ENCODE measurements around the gene KRTAP9-2. TPM values are rescaled to one million over a fixed set of nuclear protein-coding genes. Genes with fewer than 3 reads are reported as not detected.
"Not testable (repeated sequence)": the region's sequence is repeated elsewhere in the genome, so short reads cannot be mapped to it uniquely, and the experiment has no call there.

The KRTAP9-2 gene
- total RNA-seq, 1 donor from 2014 or later = not detected

DNA sequence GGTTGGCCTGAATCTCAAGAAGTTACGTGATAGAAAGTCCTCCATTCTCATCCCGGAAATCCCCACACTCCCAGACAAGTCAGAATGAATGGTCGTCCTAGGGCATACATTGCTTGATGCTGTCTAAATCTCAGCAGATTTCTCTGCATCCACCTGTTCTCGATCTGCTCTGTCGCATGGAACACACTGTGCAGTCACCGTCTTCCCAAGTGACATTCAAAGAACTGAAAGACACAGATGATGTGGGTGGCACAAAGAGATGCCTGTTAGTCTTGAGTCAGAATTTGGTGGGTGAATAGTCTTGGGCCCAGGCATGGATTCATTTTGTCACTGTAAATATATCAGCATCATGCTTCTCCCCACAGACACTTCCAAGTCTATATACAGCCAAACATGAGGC is 5.3 kb downstream of the KRTAP9-2 start:
- Histone ChIP-seq H3K36me3 (ENCODE audit: control insufficient read depth, insufficient read depth, low read length) (no peaks in the 10 kb centered on the region), H3K27me3 (ENCODE audit: control insufficient read depth, insufficient read depth, low read length) (no peaks in the 10 kb centered on the region), H3K4me3 (ENCODE audit: low read depth, low read length) (no peak overlapping the region)
- DNase-seq (ENCODE audit: low read depth) = no peak
- TF ChIP-seq, protein P1, sequence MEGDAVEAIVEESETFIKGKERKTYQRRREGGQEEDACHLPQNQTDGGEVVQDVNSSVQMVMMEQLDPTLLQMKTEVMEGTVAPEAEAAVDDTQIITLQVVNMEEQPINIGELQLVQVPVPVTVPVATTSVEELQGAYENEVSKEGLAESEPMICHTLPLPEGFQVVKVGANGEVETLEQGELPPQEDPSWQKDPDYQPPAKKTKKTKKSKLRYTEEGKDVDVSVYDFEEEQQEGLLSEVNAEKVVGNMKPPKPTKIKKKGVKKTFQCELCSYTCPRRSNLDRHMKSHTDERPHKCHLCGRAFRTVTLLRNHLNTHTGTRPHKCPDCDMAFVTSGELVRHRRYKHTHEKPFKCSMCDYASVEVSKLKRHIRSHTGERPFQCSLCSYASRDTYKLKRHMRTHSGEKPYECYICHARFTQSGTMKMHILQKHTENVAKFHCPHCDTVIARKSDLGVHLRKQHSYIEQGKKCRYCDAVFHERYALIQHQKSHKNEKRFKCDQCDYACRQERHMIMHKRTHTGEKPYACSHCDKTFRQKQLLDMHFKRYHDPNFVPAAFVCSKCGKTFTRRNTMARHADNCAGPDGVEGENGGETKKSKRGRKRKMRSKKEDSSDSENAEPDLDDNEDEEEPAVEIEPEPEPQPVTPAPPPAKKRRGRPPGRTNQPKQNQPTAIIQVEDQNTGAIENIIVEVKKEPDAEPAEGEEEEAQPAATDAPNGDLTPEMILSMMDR (IDR thresholded peaks at IDR 0.05; ENCODE audit: insufficient read depth, low read length, poor library complexity, severe bottlenecking) = no peak

DNA sequence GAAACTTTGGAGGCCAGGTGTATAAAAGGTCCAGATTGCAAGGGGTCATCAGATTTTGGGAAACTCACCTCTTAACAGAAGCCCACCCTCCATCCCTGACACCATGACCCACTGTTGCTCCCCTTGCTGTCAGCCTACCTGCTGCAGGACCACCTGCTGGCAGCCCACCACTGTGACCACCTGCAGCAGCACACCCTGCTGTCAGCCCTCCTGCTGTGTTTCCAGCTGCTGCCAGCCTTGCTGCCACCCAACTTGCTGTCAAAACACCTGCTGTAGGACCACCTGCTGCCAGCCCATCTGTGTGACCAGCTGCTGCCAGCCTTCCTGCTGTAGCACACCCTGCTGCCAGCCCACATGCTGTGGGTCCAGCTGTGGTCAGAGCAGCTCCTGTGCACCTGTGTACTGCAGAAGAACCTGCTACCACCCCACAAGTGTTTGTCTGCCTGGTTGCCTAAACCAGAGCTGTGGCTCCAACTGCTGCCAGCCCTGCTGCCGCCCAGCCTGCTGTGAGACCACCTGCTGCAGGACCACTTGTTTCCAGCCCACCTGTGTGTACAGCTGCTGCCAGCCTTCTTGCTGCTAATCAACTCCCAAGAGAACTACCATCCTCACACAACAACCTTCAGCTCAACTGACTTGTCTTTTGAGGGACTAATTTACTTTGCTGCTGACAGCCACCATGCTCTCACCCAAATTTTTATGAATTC is 6.1 kb downstream of the KRTAP9-2 start, which contains the start of gene KRTAP9-3:
Gene KRTAP9-3 (plus strand): TSS at position 51 of the 707 bp plus-strand sequence. CDS start 53 bp downstream, at position 104.
- not testable (repeated sequence) for H3K36me3 ChIP-seq (ENCODE audit: control insufficient read depth, insufficient read depth, low read length); H3K27me3 ChIP-seq (ENCODE audit: control insufficient read depth, insufficient read depth, low read length); H3K4me3 ChIP-seq (ENCODE audit: low read depth, low read length); DNase-seq (ENCODE audit: low read depth)

DNA sequence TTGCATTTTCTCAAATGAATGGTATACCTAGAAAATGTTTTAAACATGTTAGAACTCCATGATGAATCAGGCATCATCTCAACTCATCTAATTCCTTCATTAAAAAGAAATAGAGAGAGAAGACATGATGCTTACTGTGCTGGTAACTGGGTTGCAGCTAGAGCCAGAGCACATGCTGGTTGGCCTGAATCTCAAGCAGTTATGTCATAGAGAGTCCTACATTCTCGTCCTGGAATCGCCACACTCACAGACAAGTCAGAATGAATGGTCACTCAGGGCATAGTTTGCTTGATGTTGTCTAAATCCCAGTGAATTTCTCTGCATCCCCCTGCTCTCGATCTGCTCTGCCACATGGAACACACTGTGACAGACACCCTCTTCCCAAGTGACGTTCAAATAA is 10.7 kb downstream of the KRTAP9-2 start:
- H3K27me3 ChIP-seq (ENCODE audit: control insufficient read depth, insufficient read depth, low read length); DNase-seq (ENCODE audit: low read depth); H3K4me3 ChIP-seq (ENCODE audit: low read depth, low read length); H3K36me3 ChIP-seq (ENCODE audit: control insufficient read depth, insufficient read depth, low read length): not testable (repeated sequence)

DNA sequence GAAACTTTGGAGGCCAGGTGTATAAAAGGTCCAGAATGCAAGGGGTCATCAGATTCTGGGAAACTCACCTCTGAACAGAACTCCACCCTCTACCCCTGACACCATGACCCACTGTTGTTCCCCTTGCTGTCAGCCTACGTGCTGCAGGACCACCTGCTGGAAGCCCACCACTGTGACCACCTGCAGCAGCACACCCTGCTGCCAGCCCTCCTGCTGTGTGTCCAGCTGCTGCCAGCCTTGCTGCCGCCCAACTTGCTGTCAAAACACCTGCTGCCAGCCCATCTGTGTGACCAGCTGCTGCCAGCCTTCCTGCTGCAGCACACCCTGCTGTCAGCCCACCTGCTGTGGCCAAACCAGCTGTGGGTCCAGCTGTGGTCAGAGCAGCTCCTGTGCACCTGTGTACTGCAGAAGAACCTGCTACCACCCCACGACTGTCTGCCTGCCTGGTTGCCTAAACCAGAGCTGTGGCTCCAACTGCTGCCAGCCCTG is 11.5 kb downstream of the KRTAP9-2 start, which contains the start of gene KRTAP9-8:
Gene KRTAP9-8 (plus strand): TSS at position 51 of the 489 bp plus-strand sequence. CDS start 53 bp downstream, at position 104.
- H3K27me3 ChIP-seq (ENCODE audit: control insufficient read depth, insufficient read depth, low read length); H3K36me3 ChIP-seq (ENCODE audit: control insufficient read depth, insufficient read depth, low read length); H3K4me3 ChIP-seq (ENCODE audit: low read depth, low read length); DNase-seq (ENCODE audit: low read depth): not testable (repeated sequence)

DNA sequence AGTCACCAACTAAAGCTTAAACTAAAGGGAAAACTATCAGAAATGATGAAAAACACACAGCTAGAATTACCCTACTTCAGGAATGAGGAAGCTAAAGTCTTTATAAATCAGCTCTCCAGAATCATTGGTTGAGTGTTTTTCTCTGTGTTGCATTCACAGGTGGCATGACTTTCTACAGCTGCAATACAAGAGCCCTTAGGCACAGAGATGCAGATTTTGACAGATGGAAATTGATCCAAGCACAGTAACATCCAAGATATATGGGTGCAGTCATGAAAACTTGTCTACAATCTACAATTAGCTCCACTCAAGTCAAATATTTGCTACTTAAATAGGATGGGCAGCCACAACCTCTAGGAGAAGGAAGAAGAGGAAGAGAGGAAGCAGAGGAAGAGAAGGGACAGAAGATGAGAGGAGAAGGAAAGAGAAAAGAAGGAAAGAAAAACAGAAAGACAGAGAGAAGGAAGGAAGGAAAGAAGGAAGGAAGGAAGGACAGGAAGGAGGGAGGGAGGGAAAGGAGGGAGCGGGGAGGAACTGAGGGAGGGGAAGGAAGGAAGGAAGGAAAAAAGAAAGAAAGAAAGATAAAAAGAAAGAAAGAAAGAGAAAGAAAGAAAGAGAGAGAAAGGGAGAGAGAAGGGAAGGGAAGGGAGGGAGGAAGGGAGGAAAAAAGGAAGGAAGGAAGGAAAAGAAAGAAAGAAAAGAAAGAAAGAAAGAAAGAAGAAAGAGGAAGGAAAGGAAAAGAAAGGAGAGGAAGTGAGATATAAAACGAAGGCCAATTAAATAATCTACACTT is 20.7 kb downstream of the KRTAP9-2 start:
- not testable (repeated sequence) for DNase-seq (ENCODE audit: low read depth); H3K27me3 ChIP-seq (ENCODE audit: control insufficient read depth, insufficient read depth, low read length); H3K36me3 ChIP-seq (ENCODE audit: control insufficient read depth, insufficient read depth, low read length); H3K4me3 ChIP-seq (ENCODE audit: low read depth, low read length)

DNA sequence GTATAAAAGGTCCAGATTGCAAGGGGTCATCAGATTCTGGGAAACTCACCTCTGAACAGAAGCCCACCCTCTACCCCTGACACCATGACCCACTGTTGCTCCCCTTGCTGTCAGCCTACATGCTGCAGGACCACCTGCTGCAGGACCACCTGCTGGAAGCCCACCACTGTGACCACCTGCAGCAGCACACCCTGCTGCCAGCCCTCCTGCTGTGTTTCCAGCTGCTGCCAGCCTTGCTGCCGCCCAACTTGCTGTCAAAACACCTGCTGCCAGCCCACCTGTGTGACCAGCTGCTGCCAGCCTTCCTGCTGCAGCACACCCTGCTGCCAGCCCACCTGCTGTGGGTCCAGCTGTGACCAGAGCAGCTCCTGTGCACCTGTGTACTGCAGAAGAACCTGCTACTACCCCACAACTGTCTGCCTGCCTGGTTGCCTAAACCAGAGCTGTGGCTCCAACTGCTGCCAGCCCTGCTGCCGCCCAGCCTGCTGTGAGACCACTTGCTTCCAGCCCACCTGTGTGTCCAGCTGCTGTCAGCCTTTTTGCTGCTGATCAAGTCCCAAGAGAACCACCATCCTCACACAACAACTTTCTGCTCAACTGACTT is 23.3 kb downstream of the KRTAP9-2 start, which contains the start of gene KRTAP9-4:
Gene KRTAP9-4 (plus strand): TSS at position 51 of the 604 bp plus-strand sequence. CDS start 34 bp downstream, at position 85.
- not testable (repeated sequence) for H3K4me3 ChIP-seq (ENCODE audit: low read depth, low read length); H3K36me3 ChIP-seq (ENCODE audit: control insufficient read depth, insufficient read depth, low read length); H3K27me3 ChIP-seq (ENCODE audit: control insufficient read depth, insufficient read depth, low read length); DNase-seq (ENCODE audit: low read depth)

DNA sequence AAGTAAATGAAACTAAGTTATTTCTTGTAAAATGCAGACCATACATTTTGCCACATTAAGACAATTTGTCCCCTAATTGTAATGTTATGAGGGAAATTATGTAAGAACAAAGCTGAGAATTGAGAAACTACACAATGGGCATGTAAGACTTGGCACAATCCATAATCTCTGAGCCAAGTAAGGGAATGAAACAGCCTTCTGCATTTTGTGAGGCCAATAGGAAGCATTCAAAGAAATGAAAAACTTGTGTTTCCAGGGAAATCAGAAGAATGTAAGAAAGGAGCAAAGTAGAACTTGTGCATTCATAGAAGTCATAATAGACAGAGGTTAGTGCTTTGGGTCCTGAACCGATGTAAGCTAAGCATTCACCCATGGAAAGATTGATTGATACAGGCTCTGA is 24.8 kb downstream of the KRTAP9-2 start:
- Histone ChIP-seq H3K4me3 (ENCODE audit: low read depth, low read length) (no peak overlapping the region), H3K27me3 (ENCODE audit: control insufficient read depth, insufficient read depth, low read length) (no peaks in the 10 kb centered on the region), H3K36me3 (ENCODE audit: control insufficient read depth, insufficient read depth, low read length) (no peaks in the 10 kb centered on the region)
- TF ChIP-seq, protein P1 (IDR thresholded peaks at IDR 0.05; ENCODE audit: insufficient read depth, low read length, poor library complexity, severe bottlenecking) = no peak
- no peak for DNase-seq (ENCODE audit: low read depth)

DNA sequence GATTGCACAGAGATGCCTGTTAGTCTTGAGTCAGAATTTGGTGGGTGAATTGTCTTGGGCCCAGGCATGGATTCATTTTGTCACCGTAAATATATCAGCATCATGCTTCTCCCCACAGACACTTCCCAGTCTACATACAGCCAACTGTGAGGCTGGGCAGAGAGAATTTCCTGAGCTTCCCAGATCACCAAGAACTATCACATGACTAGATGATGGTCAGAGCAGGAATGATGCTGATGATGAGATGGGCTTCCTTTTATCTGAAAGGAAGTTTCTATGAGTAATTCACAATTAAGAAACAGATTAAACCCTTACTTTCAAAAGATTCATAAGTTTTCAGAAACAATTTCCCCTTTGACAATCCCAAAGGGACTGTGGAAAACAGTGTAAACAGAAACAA is 28.4 kb downstream of the KRTAP9-2 start:
- TF ChIP-seq, protein P1 (IDR thresholded peaks at IDR 0.05; ENCODE audit: insufficient read depth, low read length, poor library complexity, severe bottlenecking) = no peak
- H3K27me3 ChIP-seq (ENCODE audit: control insufficient read depth, insufficient read depth, low read length) = no peaks in the 10 kb centered on the region
- no peaks in the 10 kb centered on the region for H3K36me3 ChIP-seq (ENCODE audit: control insufficient read depth, insufficient read depth, low read length)
- no peak overlapping the region for H3K4me3 ChIP-seq (ENCODE audit: low read depth, low read length)
- no peak for DNase-seq (ENCODE audit: low read depth)

DNA sequence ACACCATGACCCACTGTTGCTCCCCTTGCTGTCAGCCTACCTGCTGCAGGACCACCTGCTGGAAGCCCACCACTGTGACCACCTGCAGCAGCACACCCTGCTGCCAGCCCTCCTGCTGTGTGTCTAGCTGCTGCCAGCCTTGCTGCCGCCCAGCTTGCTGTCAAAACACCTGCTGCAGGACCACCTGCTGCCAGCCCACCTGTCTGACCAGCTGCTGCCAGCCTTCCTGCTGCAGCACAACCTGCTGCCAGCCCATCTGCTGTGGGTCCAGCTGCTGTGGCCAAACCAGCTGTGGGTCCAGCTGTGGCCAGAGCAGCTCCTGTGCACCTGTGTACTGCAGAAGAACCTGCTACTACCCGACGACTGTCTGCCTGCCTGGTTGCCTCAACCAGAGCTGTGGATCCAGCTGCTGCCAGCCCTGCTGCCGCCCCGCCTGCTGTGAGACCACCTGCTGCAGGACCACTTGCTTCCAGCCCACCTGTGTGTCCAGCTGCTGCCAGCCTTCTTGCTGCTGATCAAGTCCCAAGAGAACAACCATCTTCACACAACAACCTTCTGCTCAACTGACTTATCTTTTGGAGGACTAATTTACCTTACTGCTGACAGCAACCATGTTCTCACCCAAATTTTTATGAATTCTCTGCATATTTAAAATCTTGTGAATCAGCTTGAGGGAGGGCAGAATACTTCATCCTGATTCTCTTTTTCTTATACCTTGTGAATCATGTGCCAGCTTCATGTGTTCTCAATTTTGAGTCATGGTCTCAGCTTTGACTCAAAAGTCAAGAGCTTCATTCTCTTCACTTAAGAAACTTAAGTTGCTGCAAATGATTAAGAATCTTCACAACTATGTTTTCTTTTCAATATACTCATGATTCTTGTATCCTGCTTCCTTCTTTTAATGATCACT is 29.2 kb downstream of the KRTAP9-2 start, which contains the start of gene KRTAP9-9:
Gene KRTAP9-9 (plus strand): TSS at position 4 of the 910 bp plus-strand sequence.
- not testable (repeated sequence) for DNase-seq (ENCODE audit: low read depth); H3K27me3 ChIP-seq (ENCODE audit: control insufficient read depth, insufficient read depth, low read length); H3K4me3 ChIP-seq (ENCODE audit: low read depth, low read length); H3K36me3 ChIP-seq (ENCODE audit: control insufficient read depth, insufficient read depth, low read length)
